WTC11 (cell line): Measurements from ENCODE around the gene RAP2A. TPM values are rescaled to one million over a fixed set of nuclear protein-coding genes. Genes with fewer than 3 reads are reported as not detected.

ENCODE experiments used
- ATAC-seq: fragments of 200-7000 bp; cut with Tn5 transposase; 2 replicates; pipeline ENCODE4 v1.10.0; 2021; ENCODE audit warnings: mild to moderate bottlenecking, moderate library complexity
- Bru-seq: library from RNA; stranded (reverse); fragments of 400-500 nt; gene quantifications from one replicate; lab custom pipeline; 2021; lab: Mats Ljungman, UMichigan
- CTCF ChIA-PET: fragments of 300-600 bp; sonication (Branson Sonifier 250); formaldehyde crosslinking; loops from one replicate; lab custom pipeline; 2021; ENCODE audit warnings: antibody characterized with exemption; lab: Charles Lee
- POLR2A ChIA-PET: fragments of 350-600 bp; sonication (Branson Sonifier 250); formaldehyde crosslinking; loops from one replicate; lab custom pipeline; 2021; ENCODE audit warnings: antibody characterized with exemption; lab: Charles Lee
- DNase-seq: peaks from one replicate; pipeline ENCODE4 v3.0.0; 2021; ENCODE audit warnings: low spot score
- H3K27ac Mint-ChIP-seq: 2 replicates; pipeline ENCODE4 v1.8.0; 2021; ENCODE audit warnings: mixed read lengths
- H3K27me3 Mint-ChIP-seq: 2 replicates; pipeline ENCODE4 v1.8.0; 2021; ENCODE audit warnings: low read depth, mild to moderate bottlenecking, moderate library complexity, mixed read lengths
- H3K36me3 Mint-ChIP-seq: 2 replicates; pipeline ENCODE4 v1.8.0; 2021; ENCODE audit warnings: mixed read lengths
- H3K4me1 Mint-ChIP-seq: 2 replicates; pipeline ENCODE4 v1.8.0; 2022; ENCODE audit warnings: mixed read lengths
- H3K4me3 Mint-ChIP-seq: 2 replicates; pipeline ENCODE4 v1.8.0; 2021; ENCODE audit warnings: mild to moderate bottlenecking, moderate library complexity, mixed read lengths
- H3K9me3 Mint-ChIP-seq: 2 replicates; pipeline ENCODE4 v1.8.0; 2021; ENCODE audit warnings: mixed read lengths
- FOXK1 ChIP-seq: sonication (generic); formaldehyde crosslinking; IDR thresholded peaks from 2 replicates; pipeline ENCODE4 v1.8.0; 2022; ENCODE audit warnings: mild to moderate bottlenecking, moderate library complexity, missing genetic modification reagents
- GABPB1 ChIP-seq: sonication (generic); formaldehyde crosslinking; IDR thresholded peaks from 2 replicates; pipeline ENCODE4 v1.8.1; 2023; ENCODE audit warnings: mild to moderate bottlenecking, missing genetic modification reagents
- HMGA2 ChIP-seq: fragments of 250-450 bp; sonication (Bioruptor Pico); IDR thresholded peaks from 2 replicates; pipeline ENCODE4 v1.4.0; 2021; ENCODE audit warnings: mild to moderate bottlenecking, moderate library complexity
- MXD4 ChIP-seq: fragments of 250-450 bp; sonication (Bioruptor Pico); IDR thresholded peaks from 2 replicates; pipeline ENCODE4 v1.8.0; 2021; ENCODE audit warnings: mild to moderate bottlenecking, moderate library complexity, borderline replicate concordance
- MYBL2 ChIP-seq: sonication (generic); formaldehyde crosslinking; IDR thresholded peaks from 2 replicates; pipeline ENCODE4 v1.8.1; 2023; ENCODE audit warnings: mild to moderate bottlenecking, moderate library complexity, missing genetic modification reagents
- NR3C1 ChIP-seq: sonication (generic); formaldehyde crosslinking; conservative IDR thresholded peaks from 2 replicates; pipeline ENCODE4 v1.8.1; 2023; ENCODE audit warnings: low read depth, mild to moderate bottlenecking, missing genetic modification reagents
- OVOL2 ChIP-seq: fragments of 250-450 bp; sonication (Bioruptor Pico); IDR thresholded peaks from 2 replicates; pipeline ENCODE4 v1.9.0; 2021; ENCODE audit warnings: mild to moderate bottlenecking, borderline replicate concordance
- RORB ChIP-seq: fragments of 250-450 bp; sonication (Bioruptor Pico); IDR thresholded peaks from 2 replicates; pipeline ENCODE4 v1.9.0; 2021; ENCODE audit warnings: mild to moderate bottlenecking
- SMAD4 ChIP-seq: sonication (generic); formaldehyde crosslinking; IDR thresholded peaks from 2 replicates; pipeline ENCODE4 v1.8.0; 2022; ENCODE audit warnings: mild to moderate bottlenecking, missing genetic modification reagents
- long read RNA-seq, 3 experiments: library from RNA in 1 of 3; library from capped mRNA in 1 of 3; library from polyadenylated mRNA in 1 of 3; unstranded in 2 of 3; stranded (forward) in 1 of 3; transcript quantifications; one replicate each; pipeline ENCODE4 v2.0.0, GENCODE V29; 2021
- total RNA-seq: library from RNA; stranded (reverse); gene quantifications from 3 replicates; pipeline ENCODE4 v1.2.3, GENCODE V29; 2021
- TF ChIP-seq, protein P1 (sequence below): sonication (generic); formaldehyde crosslinking; IDR thresholded peaks from 2 replicates; pipeline ENCODE4 v1.8.0; 2022; ENCODE audit warnings: missing genetic modification reagents
- TF ChIP-seq, protein P2 (sequence below): sonication (generic); formaldehyde crosslinking; IDR thresholded peaks from 2 replicates; pipeline ENCODE4 v1.8.0; 2023; ENCODE audit warnings: mild to moderate bottlenecking, missing genetic modification reagents
- TF ChIP-seq, protein P3 (sequence below): sonication (generic); formaldehyde crosslinking; IDR thresholded peaks from 2 replicates; pipeline ENCODE4 v1.8.1; 2023; ENCODE audit warnings: mild to moderate bottlenecking, missing genetic modification reagents

The RAP2A gene
- total RNA-seq = 34.8 to 39.0 TPM (median 35.1 TPM) in 3 replicates
- Bru-seq, nascent RNA = percentile 93 among the genes with signal in this experiment
- long read RNA-seq, experiment 1, full-length matches to known transcripts = 108 of 147 reads
- long read RNA-seq, experiment 1, partial matches to known transcripts = 0 of 147 reads
- long read RNA-seq, experiment 1, other reads (novel, unspliced or antisense) = 39 of 147 reads
- long read RNA-seq, experiment 2, full-length matches to known transcripts = 14 of 33 reads
- long read RNA-seq, experiment 2, partial matches to known transcripts = 0 of 33 reads
- long read RNA-seq, experiment 2, other reads (novel, unspliced or antisense) = 19 of 33 reads
- long read RNA-seq, experiment 3, full-length matches to known transcripts = 1 of 5 reads
- long read RNA-seq, experiment 3, partial matches to known transcripts = 0 of 5 reads
- long read RNA-seq, experiment 3, other reads (novel, unspliced or antisense) = 4 of 5 reads

DNA sequence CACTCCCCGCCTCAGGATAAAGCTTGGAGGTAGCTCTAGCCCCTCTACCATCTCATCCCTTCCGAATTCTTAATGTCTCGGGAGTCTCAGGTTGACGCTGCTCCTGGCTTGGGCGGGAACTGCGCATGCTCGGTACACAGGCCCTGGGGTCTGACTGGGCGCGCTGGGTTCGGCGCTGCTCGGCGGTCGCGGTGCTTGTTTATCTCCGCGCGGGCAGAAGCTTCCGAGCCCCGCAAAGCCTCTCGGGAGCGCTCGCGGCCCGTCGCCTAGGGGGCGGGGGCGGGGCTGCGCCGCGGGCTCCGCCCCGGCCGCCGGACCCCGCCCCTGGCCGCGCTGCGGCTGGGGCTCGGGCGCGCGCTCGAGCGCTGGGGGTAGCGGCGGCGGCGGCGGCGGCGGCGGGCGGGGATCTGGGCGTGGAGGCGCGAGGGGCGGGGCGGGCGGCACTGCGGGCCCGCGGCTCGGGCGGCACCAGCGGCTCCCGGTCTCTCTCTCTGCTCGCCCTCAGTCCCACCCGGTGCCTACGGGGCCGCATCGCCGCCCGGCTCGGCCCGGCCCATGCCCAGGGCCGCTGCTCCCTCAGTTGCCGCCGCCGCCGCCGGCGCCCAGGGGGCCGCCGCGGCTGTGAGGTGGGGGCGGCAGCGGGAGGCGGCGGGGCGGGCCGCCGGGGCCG, at the start of gene RAP2A:
Gene RAP2A, plus strand, starts transcription at position 443 of the 670 bp plus-strand sequence. CDS start 302 bp downstream, outside the sequence.
- ATAC-seq (peak; percentile 69), DNase-seq (peak; percentile 89)
- Mint-ChIP-seq H3K36me3 (0 out of 2 replicates have a peak, but pooled peaks cover 4% of the 10 kb centered on the region), H3K27me3 (no peaks in the 10 kb centered on the region), H3K9me3 (no peaks in the 10 kb centered on the region), H3K4me1 (peaks cover 35% of the 10 kb centered on the region), H3K27ac (peak within 1 kb of the TSS; percentile 100), H3K4me3 (peak within 1 kb of the TSS; percentile 96)
- ChIA-PET CTCF (interaction anchor here (0.8 to 1.6 kb wide), 10 partner anchors 22 to 324 kb away, joined by 3 to 5 read pairs (median 3); partner anchors contain the start of gene MBNL2), POLR2A (interaction anchor here (0.8 to 1.3 kb wide), 3 partner anchors 19 to 93 kb away, joined by 3 to 4 read pairs (median 3); no protein-coding TSS in a partner anchor)
- no peak for TF ChIP-seq NR3C1 (CRISPR knock-in tag)
- no peak for TF ChIP-seq RORB (CRISPR knock-in tag)
- TF ChIP-seq FOXK1 (CRISPR knock-in tag) = peak; percentile 95
- 0 out of 2 replicates have a peak, but pooled peaks have one; percentile 12 for TF ChIP-seq GABPB1 (CRISPR knock-in tag)
- no peak for TF ChIP-seq MXD4 (CRISPR knock-in tag)

DNA sequence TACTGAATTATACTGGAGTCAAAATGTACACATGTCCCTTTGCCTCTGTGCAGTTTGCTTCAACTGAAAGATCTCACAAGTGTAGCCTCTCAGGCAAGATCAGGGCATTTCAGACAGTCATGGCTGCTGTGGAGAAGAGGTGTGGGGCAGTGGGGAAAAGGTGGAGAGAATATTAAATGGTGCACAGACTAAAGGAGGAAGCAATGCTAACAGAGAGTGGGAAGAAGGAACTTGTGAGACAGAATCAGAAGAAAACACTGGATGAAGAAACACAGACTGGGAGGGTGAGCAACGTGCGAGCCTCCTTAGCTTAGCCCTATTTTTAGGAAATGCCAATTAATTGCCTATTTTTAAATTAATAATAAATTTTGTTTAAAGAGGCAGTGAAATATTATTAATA, 49.6 kb upstream of the RAP2A start:
- Mint-ChIP-seq H3K4me1 (no peaks in the 10 kb centered on the region), H3K36me3 (no peaks in the 10 kb centered on the region), H3K27ac (no peak overlapping the region), H3K27me3 (no peaks in the 10 kb centered on the region), H3K9me3 (peaks cover 5% of the 10 kb centered on the region; the same call in 1 of the 2 replicates), H3K4me3 (no peak overlapping the region)
- ATAC-seq (no peak), DNase-seq (no peak)
- no peak for TF ChIP-seq MYBL2 (CRISPR knock-in tag)
- TF ChIP-seq, protein P1, sequence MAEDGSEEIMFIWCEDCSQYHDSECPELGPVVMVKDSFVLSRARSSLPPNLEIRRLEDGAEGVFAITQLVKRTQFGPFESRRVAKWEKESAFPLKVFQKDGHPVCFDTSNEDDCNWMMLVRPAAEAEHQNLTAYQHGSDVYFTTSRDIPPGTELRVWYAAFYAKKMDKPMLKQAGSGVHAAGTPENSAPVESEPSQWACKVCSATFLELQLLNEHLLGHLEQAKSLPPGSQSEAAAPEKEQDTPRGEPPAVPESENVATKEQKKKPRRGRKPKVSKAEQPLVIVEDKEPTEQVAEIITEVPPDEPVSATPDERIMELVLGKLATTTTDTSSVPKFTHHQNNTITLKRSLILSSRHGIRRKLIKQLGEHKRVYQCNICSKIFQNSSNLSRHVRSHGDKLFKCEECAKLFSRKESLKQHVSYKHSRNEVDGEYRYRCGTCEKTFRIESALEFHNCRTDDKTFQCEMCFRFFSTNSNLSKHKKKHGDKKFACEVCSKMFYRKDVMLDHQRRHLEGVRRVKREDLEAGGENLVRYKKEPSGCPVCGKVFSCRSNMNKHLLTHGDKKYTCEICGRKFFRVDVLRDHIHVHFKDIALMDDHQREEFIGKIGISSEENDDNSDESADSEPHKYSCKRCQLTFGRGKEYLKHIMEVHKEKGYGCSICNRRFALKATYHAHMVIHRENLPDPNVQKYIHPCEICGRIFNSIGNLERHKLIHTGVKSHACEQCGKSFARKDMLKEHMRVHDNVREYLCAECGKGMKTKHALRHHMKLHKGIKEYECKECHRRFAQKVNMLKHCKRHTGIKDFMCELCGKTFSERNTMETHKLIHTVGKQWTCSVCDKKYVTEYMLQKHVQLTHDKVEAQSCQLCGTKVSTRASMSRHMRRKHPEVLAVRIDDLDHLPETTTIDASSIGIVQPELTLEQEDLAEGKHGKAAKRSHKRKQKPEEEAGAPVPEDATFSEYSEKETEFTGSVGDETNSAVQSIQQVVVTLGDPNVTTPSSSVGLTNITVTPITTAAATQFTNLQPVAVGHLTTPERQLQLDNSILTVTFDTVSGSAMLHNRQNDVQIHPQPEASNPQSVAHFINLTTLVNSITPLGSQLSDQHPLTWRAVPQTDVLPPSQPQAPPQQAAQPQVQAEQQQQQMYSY = no peak
- TF ChIP-seq SMAD4 (CRISPR knock-in tag) = no peak
- TF ChIP-seq, protein P2, sequence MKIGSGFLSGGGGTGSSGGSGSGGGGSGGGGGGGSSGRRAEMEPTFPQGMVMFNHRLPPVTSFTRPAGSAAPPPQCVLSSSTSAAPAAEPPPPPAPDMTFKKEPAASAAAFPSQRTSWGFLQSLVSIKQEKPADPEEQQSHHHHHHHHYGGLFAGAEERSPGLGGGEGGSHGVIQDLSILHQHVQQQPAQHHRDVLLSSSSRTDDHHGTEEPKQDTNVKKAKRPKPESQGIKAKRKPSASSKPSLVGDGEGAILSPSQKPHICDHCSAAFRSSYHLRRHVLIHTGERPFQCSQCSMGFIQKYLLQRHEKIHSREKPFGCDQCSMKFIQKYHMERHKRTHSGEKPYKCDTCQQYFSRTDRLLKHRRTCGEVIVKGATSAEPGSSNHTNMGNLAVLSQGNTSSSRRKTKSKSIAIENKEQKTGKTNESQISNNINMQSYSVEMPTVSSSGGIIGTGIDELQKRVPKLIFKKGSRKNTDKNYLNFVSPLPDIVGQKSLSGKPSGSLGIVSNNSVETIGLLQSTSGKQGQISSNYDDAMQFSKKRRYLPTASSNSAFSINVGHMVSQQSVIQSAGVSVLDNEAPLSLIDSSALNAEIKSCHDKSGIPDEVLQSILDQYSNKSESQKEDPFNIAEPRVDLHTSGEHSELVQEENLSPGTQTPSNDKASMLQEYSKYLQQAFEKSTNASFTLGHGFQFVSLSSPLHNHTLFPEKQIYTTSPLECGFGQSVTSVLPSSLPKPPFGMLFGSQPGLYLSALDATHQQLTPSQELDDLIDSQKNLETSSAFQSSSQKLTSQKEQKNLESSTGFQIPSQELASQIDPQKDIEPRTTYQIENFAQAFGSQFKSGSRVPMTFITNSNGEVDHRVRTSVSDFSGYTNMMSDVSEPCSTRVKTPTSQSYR (CRISPR knock-in tag) = no peak
- TF ChIP-seq, protein P3, sequence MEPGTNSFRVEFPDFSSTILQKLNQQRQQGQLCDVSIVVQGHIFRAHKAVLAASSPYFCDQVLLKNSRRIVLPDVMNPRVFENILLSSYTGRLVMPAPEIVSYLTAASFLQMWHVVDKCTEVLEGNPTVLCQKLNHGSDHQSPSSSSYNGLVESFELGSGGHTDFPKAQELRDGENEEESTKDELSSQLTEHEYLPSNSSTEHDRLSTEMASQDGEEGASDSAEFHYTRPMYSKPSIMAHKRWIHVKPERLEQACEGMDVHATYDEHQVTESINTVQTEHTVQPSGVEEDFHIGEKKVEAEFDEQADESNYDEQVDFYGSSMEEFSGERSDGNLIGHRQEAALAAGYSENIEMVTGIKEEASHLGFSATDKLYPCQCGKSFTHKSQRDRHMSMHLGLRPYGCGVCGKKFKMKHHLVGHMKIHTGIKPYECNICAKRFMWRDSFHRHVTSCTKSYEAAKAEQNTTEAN (CRISPR knock-in tag) = no peak
- no peak for TF ChIP-seq HMGA2
- TF ChIP-seq OVOL2 (CRISPR knock-in tag) = no peak
- ChIA-PET CTCF (no interaction called here), POLR2A (no interaction called here)
